HepG2 (cell line): ENCODE results near the gene RNF14. TPM values are rescaled to one million over a fixed set of nuclear protein-coding genes. Genes with fewer than 3 reads are reported as not detected.

Experiments used
- AKAP8 ChIP-seq: sonication (generic); formaldehyde crosslinking; IDR thresholded peaks from 2 replicates; pipeline ENCODE4 v1.5.1; 2020; ENCODE audit warnings: mild to moderate bottlenecking, missing genetic modification reagents
- ELF3 ChIP-seq: IDR thresholded peaks from 2 replicates; pipeline ENCODE4 v1.6.1; 2016; ENCODE audit warnings: missing genetic modification reagents, missing compliant biosample characterization
- KIAA2018 ChIP-seq: sonication (generic); formaldehyde crosslinking; IDR thresholded peaks from 2 replicates; pipeline ENCODE4 v1.5.0; 2020; ENCODE audit warnings: mild to moderate bottlenecking, missing genetic modification reagents, borderline replicate concordance
- NFKB2 ChIP-seq: sonication (generic); formaldehyde crosslinking; IDR thresholded peaks from 2 replicates; pipeline ENCODE4 v1.4.0; 2020; ENCODE audit warnings: missing genetic modification reagents, borderline replicate concordance
- SKI ChIP-seq: fragments of 450-650 bp; IDR thresholded peaks from one replicate; pipeline ENCODE4 v1.6.1; 2018; ENCODE audit warnings: mild to moderate bottlenecking; ENCODE audit not compliant: partially characterized antibody
- TFDP1 ChIP-seq: IDR thresholded peaks from 2 replicates; pipeline ENCODE4 v1.6.1; 2016; ENCODE audit warnings: missing compliant biosample characterization, missing genetic modification reagents, borderline replicate concordance
- UBTF ChIP-seq: sonication (generic); formaldehyde crosslinking; IDR thresholded peaks from 2 replicates; pipeline ENCODE4 v1.4.0; 2020; ENCODE audit warnings: mild to moderate bottlenecking, missing genetic modification reagents
- ZNF383 ChIP-seq: sonication (generic); formaldehyde crosslinking; IDR thresholded peaks from 2 replicates; pipeline ENCODE4 v1.4.0; 2020; ENCODE audit warnings: missing genetic modification reagents, mild to moderate bottlenecking, borderline replicate concordance
- ZNF546 ChIP-seq: sonication (generic); formaldehyde crosslinking; conservative IDR thresholded peaks from 2 replicates; pipeline ENCODE4 v1.8.1; 2023; ENCODE audit warnings: mild to moderate bottlenecking, missing genetic modification reagents
- ZNF792 ChIP-seq: IDR thresholded peaks from 2 replicates; pipeline ENCODE4 v1.6.1; 2016
- polyA plus RNA-seq, 8 experiments: library from polyadenylated mRNA; depleted of rRNA in 3 of 8; stranded (reverse) in 7 of 8; unstranded in 1 of 8; fragments of >200 nt; fragmentation: Illumina TruSeq in 4 of 8; extraction: Trizol in 4 of 8; gene quantifications; 2 replicates each; pipeline versions ENCODE4 v1.2.1 to v1.2.3, GENCODE V29; 2011 to 2016; ENCODE audit warnings: low read depth in 4 of 8, missing spikeins in 1 of 8, mixed read lengths in 1 of 8; ENCODE audit not compliant: insufficient read depth in 1 of 8
- total RNA-seq, 5 experiments: library from RNA; depleted of rRNA; stranded (reverse); fragments of >200 nt; fragmentation: Illumina TruSeq; extraction: Trizol; gene quantifications; 2 replicates each; pipeline ENCODE4 v1.2.3, GENCODE V29; 2016; ENCODE audit warnings: low read depth in 1 of 5

Gene RNF14
- total and polyA plus RNA-seq, 2 of the 13 experiments (the other 11 are each of a cell fraction or from before 2014, with no cell fraction given) = 11.3 to 28.1 TPM

GRCh38 chr5:142012792-142013388, 44.0 kb downstream of the RNF14 start, which contains the start of gene GNPDA1 (continued):
- TF ChIP-seq KIAA2018 (CRISPR knock-in tag) (no peak), UBTF (peak; percentile 26; the same call in 1 of the 2 replicates), ZNF383 (CRISPR knock-in tag) (no peak), TFDP1 (CRISPR knock-in tag) (peak; percentile 54; the same call in 1 of the 2 replicates), ELF3 (peak; percentile 38; the same call in 1 of the 2 replicates), ZNF792 (CRISPR knock-in tag) (0 out of 2 replicates have a peak, but pooled peaks have one; percentile 37), AKAP8 (CRISPR knock-in tag) (no peak), ZNF546 (CRISPR knock-in tag) (0 out of 2 replicates have a peak, but pooled peaks have one; percentile 46), NFKB2 (CRISPR knock-in tag) (0 out of 2 replicates have a peak, but pooled peaks have one; percentile 31), SKI (peak; percentile 52)
- TF ChIP-seq, all 625 proteins: peak for 116
